ENCODE results near the gene CASKIN2.

CASKIN2 gene

GRCh38 chr17:75502072-75502720 lies 13.1 kb downstream of the CASKIN2 start:
- no peak for TF ChIP-seq CTCF (IDR thresholded peaks at IDR 0.05; ENCODE audit: low read depth, low read length)
- DNase-seq (ENCODE audit: low read depth in 2 of 2): no peak
- H3K4me3 ChIP-seq (replicated peaks in 1 of 2; ENCODE audit: low read depth in 2 of 2, low read length in 2 of 2): no peak overlapping the region

- DNase-seq (ENCODE audit: low read depth in 2 of 2): no peak
- no peak for TF ChIP-seq CTCF (IDR thresholded peaks at IDR 0.05; ENCODE audit: low read depth, low read length)
- H3K4me3 ChIP-seq (replicated peaks in 1 of 2; ENCODE audit: low read depth in 2 of 2, low read length in 2 of 2): no peak overlapping the region
These were observed 13.8 kb downstream of the CASKIN2 start for GRCh38 chr17:75501378-75502071.

GRCh38 chr17:75500419-75501216 lies 14.7 kb downstream of the CASKIN2 start:
- TF ChIP-seq CTCF (IDR thresholded peaks at IDR 0.05; ENCODE audit: low read depth, low read length): no peak
- no peak overlapping the region for H3K4me3 ChIP-seq (replicated peaks in 1 of 2; ENCODE audit: low read depth in 2 of 2, low read length in 2 of 2)

GRCh38 chr17:75499313-75500022 lies 15.9 kb downstream of the CASKIN2 start:
- no peak for TF ChIP-seq CTCF (IDR thresholded peaks at IDR 0.05; ENCODE audit: low read depth, low read length)
- peak in 1 of 2 donors; percentile 39 for DNase-seq (ENCODE audit: low read depth in 2 of 2)
- no peak overlapping the region for H3K4me3 ChIP-seq (replicated peaks in 1 of 2; ENCODE audit: low read depth in 2 of 2, low read length in 2 of 2)

More at GRCh38 chr17:75500419-75501216, 14.7 kb downstream of the CASKIN2 start:
- no peak for DNase-seq (ENCODE audit: low read depth in 2 of 2)

GRCh38 chr17:75498726-75499213 lies 16.6 kb downstream of the CASKIN2 start:
- DNase-seq (ENCODE audit: low read depth in 2 of 2): no peak
- TF ChIP-seq CTCF (IDR thresholded peaks at IDR 0.05; ENCODE audit: low read depth, low read length): no peak
- no peak overlapping the region for H3K4me3 ChIP-seq (replicated peaks in 1 of 2; ENCODE audit: low read depth in 2 of 2, low read length in 2 of 2)

GRCh38 chr17:75498039-75498725 lies 17.2 kb downstream of the CASKIN2 start:
- DNase-seq (ENCODE audit: low read depth in 2 of 2): no peak
- no peak overlapping the region for H3K4me3 ChIP-seq (replicated peaks in 1 of 2; ENCODE audit: low read depth in 2 of 2, low read length in 2 of 2)
- TF ChIP-seq CTCF (IDR thresholded peaks at IDR 0.05; ENCODE audit: low read depth, low read length): no peak
